Skin epidermis (tissue), 12 donors: ENCODE measurements around the gene TENM3.

Source experiments
- H3K27ac ChIP-seq, 21 experiments: fragments of 200-600 bp; sonication (generic) in 11 of 21; one replicate each; pipeline ENCODE4 v1.5.0; 2020; ENCODE audit warnings: mild to moderate bottlenecking in 3 of 21, inconsistent platforms in 2 of 21, moderate library complexity in 2 of 21
- H3K4me3 ChIP-seq, 7 experiments: fragments of 200-600 bp; sonication (generic) in 2 of 7; one replicate each; pipeline ENCODE4 v1.5.0; 2020; ENCODE audit warnings: inconsistent platforms in 2 of 7, mild to moderate bottlenecking in 2 of 7, moderate library complexity in 1 of 7

TENM3 gene

GRCh38 chr4:182640932-182641331 lies 397.7 kb downstream of the TENM3 start:
- Histone ChIP-seq H3K4me3 (no peak overlapping the region), H3K27ac (no peak overlapping the region)

DNA sequence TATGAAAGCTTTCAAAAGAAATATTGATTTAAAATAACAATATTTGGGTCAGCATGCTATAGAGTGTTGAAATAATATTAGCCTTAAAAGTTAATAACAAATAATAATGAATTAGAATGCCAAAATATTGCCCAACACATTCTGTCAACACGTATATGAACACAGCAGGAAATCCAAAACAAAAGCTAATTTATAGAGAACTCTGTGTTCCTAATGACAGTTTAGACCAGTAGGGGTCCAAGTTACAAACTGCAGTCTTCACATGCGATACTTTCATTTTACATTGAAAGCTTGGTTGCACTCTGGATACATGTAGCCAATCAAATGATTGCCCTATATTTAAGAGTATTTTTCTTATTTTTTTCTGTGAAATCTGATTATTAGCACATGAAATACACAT lies 399.6 kb downstream of the TENM3 start:
- Histone ChIP-seq H3K27ac (no peak overlapping the region), H3K4me3 (no peak overlapping the region)

DNA sequence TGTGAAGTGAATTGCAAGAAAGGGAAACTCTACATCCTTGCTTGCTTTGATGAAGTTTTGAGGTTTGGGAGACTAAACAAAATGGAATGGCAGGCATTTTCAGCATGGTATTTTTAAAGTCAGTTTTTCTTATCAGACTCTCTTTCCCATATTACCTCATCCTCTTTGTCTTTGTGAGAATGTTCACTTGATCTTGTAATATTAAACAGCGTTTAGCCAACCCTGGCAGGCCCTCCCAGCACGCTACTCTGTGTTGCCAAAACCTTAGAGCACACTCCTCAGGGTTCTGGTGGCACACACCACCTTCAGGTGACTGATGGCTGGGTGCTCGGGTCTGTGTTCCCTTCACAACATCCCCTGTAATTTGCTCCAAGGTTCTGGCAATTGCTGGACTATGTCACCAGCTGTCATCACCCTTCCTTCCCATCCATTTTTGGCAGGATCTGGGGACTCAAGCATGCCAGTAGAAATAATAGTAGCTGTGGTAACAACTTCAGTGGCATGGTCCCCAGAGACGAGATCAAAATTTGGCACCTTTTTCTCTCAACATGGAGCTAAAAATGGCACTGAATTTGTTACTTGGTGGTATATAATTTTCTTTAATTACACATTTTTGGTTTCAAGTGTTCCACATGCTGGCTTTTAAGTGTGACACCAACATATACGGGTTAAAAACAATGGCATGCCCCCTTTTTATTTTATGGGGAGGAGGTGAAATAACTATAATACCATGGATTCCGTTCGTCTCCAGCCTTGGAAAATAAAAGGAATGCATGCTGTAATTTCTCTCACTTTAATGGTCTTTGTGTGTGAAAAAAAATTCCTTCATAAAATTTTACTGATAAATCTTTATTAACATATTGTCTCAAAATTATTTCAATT lies 400.8 kb downstream of the TENM3 start:
- no peak overlapping the region for H3K4me3 ChIP-seq
- no peak overlapping the region for H3K27ac ChIP-seq

DNA sequence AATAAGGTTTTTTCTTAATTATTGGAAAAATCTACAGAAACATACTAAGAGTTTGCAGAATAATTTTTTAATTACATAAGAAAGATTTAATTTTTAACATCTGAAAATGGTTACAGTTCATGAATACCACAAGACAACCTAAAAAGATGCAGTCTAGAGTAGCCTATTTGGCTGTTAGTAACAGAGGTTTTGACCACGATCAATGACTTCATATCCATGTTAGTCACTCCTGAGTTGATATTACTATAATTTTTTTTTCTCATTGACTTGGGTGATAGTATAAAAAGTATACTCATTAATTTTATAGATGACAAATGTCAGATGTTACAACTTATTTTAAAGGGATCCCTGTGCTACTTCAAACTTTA lies 401.5 kb downstream of the TENM3 start:
- H3K27ac ChIP-seq, result no peak overlapping the region
- no peak overlapping the region for H3K4me3 ChIP-seq

DNA sequence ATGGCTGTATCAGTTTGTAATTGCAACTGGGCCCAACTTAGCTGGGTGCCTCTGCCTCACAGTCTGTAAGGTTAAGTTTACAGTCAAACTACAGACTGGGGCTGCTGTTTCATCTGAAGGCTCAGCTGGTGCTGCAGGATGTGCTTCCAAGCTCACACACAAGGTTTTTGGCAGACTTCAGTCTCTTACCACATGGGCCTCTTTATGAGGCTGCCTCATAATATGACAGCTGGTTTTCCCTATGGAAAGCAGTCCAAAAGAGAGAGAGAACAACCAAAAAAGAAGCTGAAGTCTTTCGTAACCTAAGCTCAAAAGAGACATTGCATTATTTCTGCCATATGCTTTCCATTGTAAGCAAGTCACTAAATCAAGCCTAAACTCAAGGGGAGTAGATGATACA lies 402.3 kb downstream of the TENM3 start:
- no peak overlapping the region for H3K27ac ChIP-seq
- H3K4me3 ChIP-seq, result no peak overlapping the region

GRCh38 chr4:182647646-182648300 lies 404.6 kb downstream of the TENM3 start:
- Histone ChIP-seq H3K4me3 (no peak overlapping the region), H3K27ac (no peak overlapping the region)

DNA sequence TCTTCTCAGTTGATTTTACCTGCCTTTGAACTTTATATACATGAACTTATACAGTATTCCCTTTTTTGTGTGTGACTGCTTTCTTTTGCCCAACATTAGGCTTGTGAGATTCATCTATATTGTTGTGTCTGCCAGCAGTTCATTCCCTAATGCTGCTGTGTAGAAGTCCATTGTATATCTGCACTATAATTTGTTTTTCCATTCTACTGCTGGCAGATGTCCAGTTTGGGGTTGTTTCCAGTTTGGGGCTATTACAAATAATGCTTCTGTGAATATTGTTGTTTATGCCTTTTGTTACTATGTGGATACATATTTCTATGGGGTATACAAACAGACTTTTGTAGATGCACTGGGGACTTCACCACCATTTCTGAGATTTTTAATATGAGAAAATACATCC lies 405.6 kb downstream of the TENM3 start:
- Histone ChIP-seq H3K4me3 (no peak overlapping the region), H3K27ac (no peak overlapping the region)

GRCh38 chr4:182649698-182650477 lies 406.7 kb downstream of the TENM3 start:
- H3K27ac ChIP-seq, result no peak overlapping the region
- H3K4me3 ChIP-seq, result no peak overlapping the region

DNA sequence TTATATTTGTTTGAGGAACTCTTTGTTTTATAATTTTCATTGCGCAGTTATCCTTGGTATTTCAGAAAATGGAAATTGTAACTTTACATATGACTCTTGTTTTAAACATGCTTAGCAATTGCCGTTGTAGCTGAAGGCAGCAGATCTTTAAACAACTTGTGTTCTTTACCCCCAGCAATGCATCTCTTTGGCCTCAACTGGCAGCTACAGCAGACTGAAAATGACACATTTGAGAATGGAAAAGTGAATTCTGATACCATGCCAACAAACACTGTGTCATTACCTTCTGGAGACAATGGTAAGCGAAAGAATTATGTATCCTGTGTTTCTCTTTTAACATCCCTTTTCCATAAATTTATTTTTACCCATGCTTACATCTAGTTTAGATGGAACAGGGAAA lies 410.4 kb downstream of the TENM3 start:
- H3K27ac ChIP-seq, result no peak overlapping the region

GRCh38 chr4:182655340-182655739 lies 412.1 kb downstream of the TENM3 start:
- Histone ChIP-seq H3K4me3 (no peak overlapping the region), H3K27ac (no peak overlapping the region)

More for the DNA sequence above, 410.4 kb downstream of the TENM3 start:
- H3K4me3 ChIP-seq, result no peak overlapping the region

DNA sequence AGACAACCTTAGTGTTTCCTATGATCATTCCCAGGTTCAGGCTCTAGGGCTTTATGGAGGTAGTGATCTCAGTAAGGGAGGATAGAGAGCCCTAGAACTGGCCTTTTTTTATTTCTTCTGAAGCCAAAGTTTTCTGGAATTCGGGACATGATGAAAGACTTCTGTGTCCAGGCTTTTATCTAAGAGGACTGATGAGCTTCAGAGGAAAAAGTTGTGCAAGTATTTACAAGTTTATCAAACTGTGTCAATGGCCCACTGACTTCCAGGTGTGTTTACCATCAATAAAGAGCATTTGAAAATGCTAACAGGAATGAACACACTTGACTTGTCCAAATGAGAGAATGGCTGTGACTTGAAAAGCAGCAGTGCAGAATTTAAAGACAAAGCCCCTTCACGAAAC lies 419.3 kb downstream of the TENM3 start:
- no peak overlapping the region for H3K27ac ChIP-seq
- H3K4me3 ChIP-seq, result no peak overlapping the region

GRCh38 chr4:182671231-182671630 lies 428.0 kb downstream of the TENM3 start:
- H3K27ac ChIP-seq, result no peak overlapping the region
- H3K4me3 ChIP-seq, result no peak overlapping the region

DNA sequence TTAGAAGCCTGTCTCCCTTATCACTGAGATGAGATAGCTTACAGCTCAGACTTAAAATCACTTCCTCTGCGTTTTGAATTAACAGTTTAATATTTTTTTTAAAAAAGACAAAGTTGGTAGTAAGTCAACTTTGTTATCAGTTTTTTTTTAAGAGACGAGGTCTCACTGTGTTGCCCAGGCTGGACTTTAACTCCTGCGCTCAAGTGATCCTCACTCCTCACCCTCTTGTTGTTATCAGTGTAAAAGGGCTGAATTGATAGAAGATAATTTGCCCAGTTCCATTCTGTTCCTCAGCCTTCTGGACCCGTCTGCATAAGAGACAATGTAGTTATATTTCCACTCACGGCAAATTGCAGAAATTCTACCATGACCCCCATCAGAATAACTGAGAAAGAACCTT lies 428.5 kb downstream of the TENM3 start:
- no peak overlapping the region for H3K27ac ChIP-seq
- H3K4me3 ChIP-seq, result no peak overlapping the region

GRCh38 chr4:182678590-182678989 lies 435.4 kb downstream of the TENM3 start:
- H3K4me3 ChIP-seq, result no peak overlapping the region
- no peak overlapping the region for H3K27ac ChIP-seq

DNA sequence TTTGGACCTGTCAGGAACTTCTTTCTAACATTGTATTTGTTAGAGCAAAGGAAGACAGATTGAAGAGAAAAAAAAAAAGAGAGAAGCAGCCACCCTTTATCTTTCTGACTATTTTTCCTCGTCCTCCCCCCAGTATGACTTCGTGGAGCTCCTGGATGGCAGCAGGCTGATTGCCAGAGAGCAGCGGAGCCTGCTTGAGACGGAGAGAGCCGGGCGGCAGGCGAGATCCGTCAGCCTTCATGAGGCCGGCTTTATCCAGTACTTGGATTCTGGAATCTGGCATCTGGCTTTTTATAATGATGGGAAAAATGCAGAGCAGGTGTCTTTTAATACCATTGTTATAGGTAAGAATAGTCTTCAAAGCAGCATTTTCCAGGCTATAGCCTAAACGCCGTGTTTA lies 436.3 kb downstream of the TENM3 start:
- no peak overlapping the region for H3K27ac ChIP-seq
- no peak overlapping the region for H3K4me3 ChIP-seq

- H3K4me3 ChIP-seq, result no peak overlapping the region
- no peak overlapping the region for H3K27ac ChIP-seq
These were observed 437.0 kb downstream of the TENM3 start for GRCh38 chr4:182680234-182680653.

GRCh38 chr4:182683661-182684060 lies 440.5 kb downstream of the TENM3 start:
- no peak overlapping the region for H3K27ac ChIP-seq

DNA sequence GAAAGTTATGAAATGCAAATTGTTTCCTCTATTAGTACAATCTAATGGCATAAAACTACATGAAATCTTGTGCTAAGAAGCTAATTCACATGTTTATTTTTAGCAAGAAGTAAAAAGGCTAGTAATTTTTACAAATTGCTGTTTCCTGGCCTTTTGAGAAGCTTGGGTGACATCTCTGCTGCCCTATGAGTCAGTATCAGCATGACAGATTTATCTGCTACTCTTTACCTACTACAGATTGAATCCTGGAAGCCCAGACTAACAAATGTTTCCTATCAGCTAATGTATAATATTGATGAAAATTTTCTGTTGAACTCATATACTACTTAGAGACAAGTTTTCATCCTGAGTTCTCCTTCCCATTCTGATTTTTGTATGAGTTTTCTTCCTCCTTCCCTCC lies 441.6 kb downstream of the TENM3 start:
- no peak overlapping the region for H3K4me3 ChIP-seq

More at GRCh38 chr4:182683661-182684060, 440.5 kb downstream of the TENM3 start:
- H3K4me3 ChIP-seq, result no peak overlapping the region

GRCh38 chr4:182688081-182688480 lies 444.9 kb downstream of the TENM3 start:
- H3K27ac ChIP-seq, result no peak overlapping the region
- no peak overlapping the region for H3K4me3 ChIP-seq

More for the DNA sequence above, 441.6 kb downstream of the TENM3 start:
- no peak overlapping the region for H3K27ac ChIP-seq

GRCh38 chr4:182694551-182694950 lies 451.3 kb downstream of the TENM3 start:
- H3K27ac ChIP-seq, result no peak overlapping the region

DNA sequence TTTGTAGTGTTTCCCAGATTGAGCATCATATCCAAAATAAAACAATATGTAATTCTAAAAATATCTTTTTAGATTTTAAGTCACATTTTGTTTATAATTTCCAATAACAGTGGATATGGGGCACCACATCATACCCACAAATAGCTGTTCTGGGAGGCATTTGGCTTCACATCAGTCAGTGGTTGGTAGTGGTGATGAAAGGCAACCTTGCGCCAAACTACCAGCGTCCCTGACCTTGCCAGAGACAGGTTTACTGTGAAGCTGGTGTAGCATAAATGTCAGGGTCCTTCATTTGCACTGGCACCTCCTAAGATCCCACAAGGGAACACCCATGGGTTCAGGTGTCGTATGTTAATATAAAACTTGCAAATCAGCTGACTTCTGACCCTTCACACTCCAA lies 451.8 kb downstream of the TENM3 start:
- Histone ChIP-seq H3K27ac (no peak overlapping the region), H3K4me3 (no peak overlapping the region)

More at GRCh38 chr4:182694551-182694950, 451.3 kb downstream of the TENM3 start:
- H3K4me3 ChIP-seq, result no peak overlapping the region
